Stimulated activated naive CD8-positive, alpha-beta T cell treated with anti-CD3 and anti-CD28 coated beads, Interleukin-15, Interleukin-2, amounts not matched to agents 100 ng/mL and 50 ng/mL, for 24 hours (primary cell): ENCODE data around the gene FBXO4.
"Not testable (repeated sequence)": the region's sequence is repeated elsewhere in the genome, so short reads cannot be mapped to it uniquely, and the experiment has no call there.

Experiments
- H3K27ac Mint-ChIP-seq: one replicate; pipeline ENCODE4 v1.8.0; 2021; ENCODE audit warnings: mild to moderate bottlenecking, mixed read lengths
- H3K27me3 Mint-ChIP-seq: one replicate; pipeline ENCODE4 v1.8.0; 2021; ENCODE audit warnings: mixed read lengths
- H3K36me3 Mint-ChIP-seq: one replicate; pipeline ENCODE4 v1.8.0; 2021; ENCODE audit warnings: low read depth, mixed read lengths
- H3K4me1 Mint-ChIP-seq: one replicate; pipeline ENCODE4 v1.8.0; 2021; ENCODE audit warnings: low read depth, mixed read lengths
- H3K4me3 Mint-ChIP-seq: one replicate; pipeline ENCODE4 v1.8.0; 2021; ENCODE audit warnings: mild to moderate bottlenecking, mixed read lengths
- H3K9me3 Mint-ChIP-seq: one replicate; pipeline ENCODE4 v1.8.0; 2021; ENCODE audit warnings: mixed read lengths

The FBXO4 gene

GRCh38 chr5:41954286-41954685, 29.2 kb downstream of the FBXO4 start:
- Mint-ChIP-seq H3K4me1 (no peaks in the 10 kb centered on the region), H3K27ac (no peak overlapping the region), H3K9me3 (peaks cover 8% of the 10 kb centered on the region), H3K27me3 (no peaks in the 10 kb centered on the region), H3K4me3 (no peak overlapping the region), H3K36me3 (no peaks in the 10 kb centered on the region)

- no peak overlapping the region for H3K27ac Mint-ChIP-seq
- peaks cover 3% of the 10 kb centered on the region for H3K27me3 Mint-ChIP-seq
- no peaks in the 10 kb centered on the region for H3K36me3 Mint-ChIP-seq
- peaks cover 13% of the 10 kb centered on the region for H3K9me3 Mint-ChIP-seq
- no peak overlapping the region for H3K4me3 Mint-ChIP-seq
- H3K4me1 Mint-ChIP-seq = no peaks in the 10 kb centered on the region
Observed at GRCh38 chr5:41955432-41956024, 30.4 kb downstream of the FBXO4 start.

GRCh38 chr5:41956943-41957342, 31.9 kb downstream of the FBXO4 start:
- H3K27ac Mint-ChIP-seq = no peak overlapping the region
- no peaks in the 10 kb centered on the region for H3K4me1 Mint-ChIP-seq
- H3K27me3 Mint-ChIP-seq = peaks cover 3% of the 10 kb centered on the region
- no peaks in the 10 kb centered on the region for H3K36me3 Mint-ChIP-seq
- peaks cover 19% of the 10 kb centered on the region for H3K9me3 Mint-ChIP-seq
- no peak overlapping the region for H3K4me3 Mint-ChIP-seq

- Mint-ChIP-seq H3K4me1 (no peaks in the 10 kb centered on the region), H3K27ac (no peak overlapping the region), H3K27me3 (peaks cover 12% of the 10 kb centered on the region), H3K36me3 (no peaks in the 10 kb centered on the region), H3K9me3 (peaks cover 32% of the 10 kb centered on the region), H3K4me3 (no peak overlapping the region)
Observed at GRCh38 chr5:41960481-41960880, 35.4 kb downstream of the FBXO4 start.

GRCh38 chr5:41961736-41962135, 36.7 kb downstream of the FBXO4 start:
- Mint-ChIP-seq H3K36me3 (no peaks in the 10 kb centered on the region), H3K4me1 (no peaks in the 10 kb centered on the region), H3K4me3 (no peak overlapping the region), H3K9me3 (peaks cover 32% of the 10 kb centered on the region), H3K27me3 (peaks cover 12% of the 10 kb centered on the region), H3K27ac (no peak overlapping the region)

GRCh38 chr5:41962491-41962890, 37.4 kb downstream of the FBXO4 start:
- Mint-ChIP-seq H3K27ac (no peak overlapping the region), H3K36me3 (no peaks in the 10 kb centered on the region), H3K4me3 (no peak overlapping the region), H3K9me3 (peaks cover 32% of the 10 kb centered on the region), H3K27me3 (peaks cover 18% of the 10 kb centered on the region), H3K4me1 (no peaks in the 10 kb centered on the region)

- H3K4me1 Mint-ChIP-seq = no peaks in the 10 kb centered on the region
- peaks cover 19% of the 10 kb centered on the region for H3K27me3 Mint-ChIP-seq
- H3K27ac Mint-ChIP-seq = no peak overlapping the region
- H3K36me3 Mint-ChIP-seq = no peaks in the 10 kb centered on the region
- H3K4me3 Mint-ChIP-seq = no peak overlapping the region
- H3K9me3 Mint-ChIP-seq = peaks cover 24% of the 10 kb centered on the region
Observed at GRCh38 chr5:41966401-41967105, 41.5 kb downstream of the FBXO4 start.

- no peaks in the 10 kb centered on the region for H3K4me1 Mint-ChIP-seq
- H3K36me3 Mint-ChIP-seq = no peaks in the 10 kb centered on the region
- peaks cover 16% of the 10 kb centered on the region for H3K27me3 Mint-ChIP-seq
- H3K27ac Mint-ChIP-seq = no peak overlapping the region
- no peak overlapping the region for H3K4me3 Mint-ChIP-seq
- peaks cover 16% of the 10 kb centered on the region for H3K9me3 Mint-ChIP-seq
Observed at GRCh38 chr5:41967401-41967800, 42.3 kb downstream of the FBXO4 start.

GRCh38 chr5:41968153-41968723, 43.2 kb downstream of the FBXO4 start:
- no peak overlapping the region for H3K4me3 Mint-ChIP-seq
- H3K27ac Mint-ChIP-seq = no peak overlapping the region
- H3K27me3 Mint-ChIP-seq = peaks cover 14% of the 10 kb centered on the region
- H3K9me3 Mint-ChIP-seq = peaks cover 11% of the 10 kb centered on the region
- H3K36me3 Mint-ChIP-seq = no peaks in the 10 kb centered on the region
- no peaks in the 10 kb centered on the region for H3K4me1 Mint-ChIP-seq

- H3K27me3 Mint-ChIP-seq = peaks cover 4% of the 10 kb centered on the region
- H3K36me3 Mint-ChIP-seq = no peaks in the 10 kb centered on the region
- no peaks in the 10 kb centered on the region for H3K4me1 Mint-ChIP-seq
- H3K4me3 Mint-ChIP-seq = no peak overlapping the region
- H3K9me3 Mint-ChIP-seq = peaks cover 8% of the 10 kb centered on the region
- no peak overlapping the region for H3K27ac Mint-ChIP-seq
Observed at GRCh38 chr5:41973087-41973486, 48.0 kb downstream of the FBXO4 start.

- no peaks in the 10 kb centered on the region for H3K36me3 Mint-ChIP-seq
- peaks cover 3% of the 10 kb centered on the region for H3K27me3 Mint-ChIP-seq
- no peak overlapping the region for H3K27ac Mint-ChIP-seq
- no peak overlapping the region for H3K4me3 Mint-ChIP-seq
- no peaks in the 10 kb centered on the region for H3K4me1 Mint-ChIP-seq
- peaks cover 8% of the 10 kb centered on the region for H3K9me3 Mint-ChIP-seq
Observed at GRCh38 chr5:41973887-41974286, 48.8 kb downstream of the FBXO4 start.

- Mint-ChIP-seq H3K4me3 (no peak overlapping the region), H3K36me3 (no peaks in the 10 kb centered on the region), H3K4me1 (no peaks in the 10 kb centered on the region), H3K27ac (no peak overlapping the region), H3K27me3 (peaks cover 4% of the 10 kb centered on the region), H3K9me3 (no peaks in the 10 kb centered on the region)
Observed at GRCh38 chr5:41978676-41979075, 53.6 kb downstream of the FBXO4 start.

- Mint-ChIP-seq H3K27ac (no peak overlapping the region), H3K4me3 (no peak overlapping the region)
Observed at GRCh38 chr5:41980396-41980795, 55.3 kb downstream of the FBXO4 start.

GRCh38 chr5:41980870-41981269, 55.8 kb downstream of the FBXO4 start:
- Mint-ChIP-seq H3K36me3 (no peaks in the 10 kb centered on the region), H3K27ac (no peak overlapping the region), H3K4me1 (no peaks in the 10 kb centered on the region), H3K4me3 (no peak overlapping the region), H3K9me3 (no peaks in the 10 kb centered on the region), H3K27me3 (peaks cover 11% of the 10 kb centered on the region)

More at GRCh38 chr5:41980396-41980795, 55.3 kb downstream of the FBXO4 start:
- Mint-ChIP-seq H3K4me1 (no peaks in the 10 kb centered on the region), H3K36me3 (no peaks in the 10 kb centered on the region), H3K9me3 (no peaks in the 10 kb centered on the region), H3K27me3 (peaks cover 10% of the 10 kb centered on the region)

GRCh38 chr5:41982858-41983257, 57.8 kb downstream of the FBXO4 start:
- not testable (repeated sequence) for H3K9me3 Mint-ChIP-seq, H3K27ac Mint-ChIP-seq, H3K4me1 Mint-ChIP-seq, H3K36me3 Mint-ChIP-seq, H3K4me3 Mint-ChIP-seq
- peaks cover 22% of the 10 kb centered on the region for H3K27me3 Mint-ChIP-seq
